Measurements from ENCODE around the gene ELN. TPM values are rescaled to one million over a fixed set of nuclear protein-coding genes. Genes with fewer than 3 reads are reported as not detected.

ELN gene
- total RNA-seq, 1 donor from 2014 or later = 0.47 TPM

- Histone ChIP-seq H3K4me2 (no peak overlapping the region), H3K27ac (no peak overlapping the region), H3K9ac (no peak overlapping the region), H2AFZ (replicated peaks) (no peak overlapping the region), H3K36me3 (no peaks in the 10 kb centered on the region), H3F3A (ENCODE audit: low read depth) (peaks cover 10% of the 10 kb centered on the region), H3K27me3 (no peaks in the 10 kb centered on the region), H4K20me1 (ENCODE audit: low read depth) (peaks cover 46% of the 10 kb centered on the region), H3K79me2 (ENCODE audit: low read depth) (peaks cover 10% of the 10 kb centered on the region), H3K4me1 (peaks cover 30% of the 10 kb centered on the region), H3K4me3 (no peak overlapping the region), H3K9me3 (ENCODE audit: low read depth) (no peaks in the 10 kb centered on the region)
- Mint-ChIP-seq H3K4me3 (no peak overlapping the region), H3K4me1 (peaks cover 27% of the 10 kb centered on the region), H3K36me3 (peaks cover 27% of the 10 kb centered on the region), H3K27ac (no peak overlapping the region), H3K27me3 (ENCODE audit: insufficient read depth, low read depth) (no peaks in the 10 kb centered on the region), H3K9me3 (peaks cover 8% of the 10 kb centered on the region)
- DNase-seq (ENCODE audit: low spot score) = no peak
- TF ChIP-seq EZH2 (IDR thresholded peaks at IDR 0.05) (no peak), CTCF (IDR thresholded peaks at IDR 0.05) (no peak), EZH2phosphoT487 (IDR thresholded peaks at IDR 0.05) (no peak)
These were observed 65.0 kb downstream of the ELN start for GRCh38 chr7:74092964-74093471.

GRCh38 chr7:74093671-74094223 lies 65.8 kb downstream of the ELN start:
- no peaks in the 10 kb centered on the region for H3K27me3 ChIP-seq
- peaks cover 29% of the 10 kb centered on the region for H3K36me3 Mint-ChIP-seq
- peaks cover 10% of the 10 kb centered on the region for H3K79me2 ChIP-seq (ENCODE audit: low read depth)
- H3K4me1 ChIP-seq = peaks cover 30% of the 10 kb centered on the region
- H3K9ac ChIP-seq = no peak overlapping the region
- H3K4me3 Mint-ChIP-seq = peak overlapping the region; percentile 83
- peak overlapping the region; percentile 78 for H3K27ac Mint-ChIP-seq
- no peak overlapping the region for H2AFZ ChIP-seq (replicated peaks)
- peak overlapping the region; percentile 72 for H3K4me2 ChIP-seq
- peaks cover 27% of the 10 kb centered on the region for H3K4me1 Mint-ChIP-seq
- no peaks in the 10 kb centered on the region for H3K9me3 ChIP-seq (ENCODE audit: low read depth)
- H3K9me3 Mint-ChIP-seq = peaks cover 8% of the 10 kb centered on the region
- no peak for DNase-seq (ENCODE audit: low spot score)
- no peak overlapping the region for H3K4me3 ChIP-seq
- H3F3A ChIP-seq (ENCODE audit: low read depth) = peaks cover 10% of the 10 kb centered on the region
- H3K36me3 ChIP-seq = no peaks in the 10 kb centered on the region
- no peak overlapping the region for H3K27ac ChIP-seq
- peaks cover 43% of the 10 kb centered on the region for H4K20me1 ChIP-seq (ENCODE audit: low read depth)
- no peaks in the 10 kb centered on the region for H3K27me3 Mint-ChIP-seq (ENCODE audit: insufficient read depth, low read depth)
- TF ChIP-seq EZH2 (IDR thresholded peaks at IDR 0.05) (no peak), EZH2phosphoT487 (IDR thresholded peaks at IDR 0.05) (no peak), CTCF (IDR thresholded peaks at IDR 0.05) (no peak)

GRCh38 chr7:74094224-74095101 lies 66.5 kb downstream of the ELN start:
- H3K4me2 ChIP-seq = peak overlapping the region; percentile 72
- peaks cover 10% of the 10 kb centered on the region for H3F3A ChIP-seq (ENCODE audit: low read depth)
- Mint-ChIP-seq H3K9me3 (peaks cover 8% of the 10 kb centered on the region), H3K4me1 (peaks cover 27% of the 10 kb centered on the region), H3K27ac (peak overlapping the region; percentile 92), H3K27me3 (ENCODE audit: insufficient read depth, low read depth) (no peaks in the 10 kb centered on the region), H3K36me3 (peaks cover 23% of the 10 kb centered on the region), H3K4me3 (peak overlapping the region; percentile 83)
- H3K79me2 ChIP-seq (ENCODE audit: low read depth) = peaks cover 10% of the 10 kb centered on the region
- peaks cover 30% of the 10 kb centered on the region for H3K4me1 ChIP-seq
- TF ChIP-seq CTCF (IDR thresholded peaks at IDR 0.05) (no peak), EZH2 (IDR thresholded peaks at IDR 0.05) (no peak), EZH2phosphoT487 (IDR thresholded peaks at IDR 0.05) (no peak)
- peaks cover 43% of the 10 kb centered on the region for H4K20me1 ChIP-seq (ENCODE audit: low read depth)
- peak; percentile 70 for DNase-seq (ENCODE audit: low spot score)
- no peaks in the 10 kb centered on the region for H3K36me3 ChIP-seq
- H3K9ac ChIP-seq = no peak overlapping the region
- no peaks in the 10 kb centered on the region for H3K9me3 ChIP-seq (ENCODE audit: low read depth)
- H3K27ac ChIP-seq = no peak overlapping the region
- no peak overlapping the region for H2AFZ ChIP-seq (replicated peaks)
- no peaks in the 10 kb centered on the region for H3K27me3 ChIP-seq
- H3K4me3 ChIP-seq = peak overlapping the region; percentile 28
